GM19025 (cell line): ENCODE results near the gene SLC6A12.

Experiments used
- ATAC-seq: cut with Tn5 transposase; IDR thresholded peaks from one replicate; pipeline ENCODE4 v1.9.1; 2021; ENCODE audit warnings: mild to moderate bottlenecking, low read depth, moderate library complexity; ENCODE audit not compliant: unreplicated experiment

The SLC6A12 gene

GRCh38 chr12:168763-169525 lies 45.0 kb downstream of the SLC6A12 start:
- ATAC-seq, result no peak

GRCh38 chr12:167959-168600 lies 45.9 kb downstream of the SLC6A12 start:
- ATAC-seq, result no peak

DNA sequence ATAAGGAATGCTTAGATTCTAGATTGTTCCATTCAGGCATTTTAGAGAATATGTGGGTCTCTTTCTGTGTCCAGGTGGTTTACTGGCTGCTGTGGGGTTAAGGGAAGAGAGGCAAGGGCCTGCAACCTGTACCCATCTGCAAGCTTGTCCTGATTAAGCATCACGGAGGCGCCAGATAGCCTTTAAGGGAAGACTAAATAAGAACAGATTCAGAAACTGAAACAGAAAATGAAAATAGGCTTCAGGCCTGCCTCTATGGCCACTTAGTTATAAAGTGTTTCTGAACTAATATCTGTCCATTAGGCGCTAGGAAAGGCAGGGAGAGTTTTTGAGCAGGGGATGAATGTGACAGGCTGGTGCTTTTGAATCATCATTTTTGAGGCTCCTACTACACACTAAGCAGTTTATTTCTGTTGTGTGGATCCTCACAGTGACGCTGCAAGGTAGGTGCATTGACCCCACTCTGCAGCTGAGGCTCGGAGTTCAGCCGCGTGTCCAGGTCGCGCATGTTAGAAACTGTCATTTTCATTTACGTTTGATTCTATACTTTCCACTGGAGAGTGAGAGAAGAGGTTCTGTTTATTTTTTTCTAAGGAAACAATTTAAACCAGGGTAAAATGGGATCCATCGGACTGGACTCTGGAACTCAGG lies 47.4 kb downstream of the SLC6A12 start:
- ATAC-seq, result no peak

GRCh38 chr12:165862-166368 lies 48.0 kb downstream of the SLC6A12 start:
- ATAC-seq, result no peak

DNA sequence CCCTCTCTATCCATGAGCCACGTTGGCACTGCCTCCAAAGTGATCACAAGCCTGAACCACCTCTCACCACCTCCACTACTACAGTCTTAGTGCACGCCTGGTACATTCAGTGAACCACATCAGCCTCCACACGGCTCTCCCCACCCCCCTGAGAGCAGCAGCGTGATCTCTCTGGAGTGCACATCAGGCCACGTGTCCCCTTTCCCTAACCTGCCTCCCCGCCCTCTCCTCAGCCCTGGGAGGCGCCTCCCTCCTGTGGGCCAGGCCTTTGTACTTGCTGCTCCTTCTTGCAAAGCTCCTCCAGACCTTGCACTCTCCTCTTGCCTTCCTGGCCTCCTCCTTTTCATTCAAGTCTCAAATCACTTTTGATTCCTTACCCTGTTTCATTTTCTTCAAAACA lies 49.8 kb downstream of the SLC6A12 start:
- ATAC-seq, result no peak

DNA sequence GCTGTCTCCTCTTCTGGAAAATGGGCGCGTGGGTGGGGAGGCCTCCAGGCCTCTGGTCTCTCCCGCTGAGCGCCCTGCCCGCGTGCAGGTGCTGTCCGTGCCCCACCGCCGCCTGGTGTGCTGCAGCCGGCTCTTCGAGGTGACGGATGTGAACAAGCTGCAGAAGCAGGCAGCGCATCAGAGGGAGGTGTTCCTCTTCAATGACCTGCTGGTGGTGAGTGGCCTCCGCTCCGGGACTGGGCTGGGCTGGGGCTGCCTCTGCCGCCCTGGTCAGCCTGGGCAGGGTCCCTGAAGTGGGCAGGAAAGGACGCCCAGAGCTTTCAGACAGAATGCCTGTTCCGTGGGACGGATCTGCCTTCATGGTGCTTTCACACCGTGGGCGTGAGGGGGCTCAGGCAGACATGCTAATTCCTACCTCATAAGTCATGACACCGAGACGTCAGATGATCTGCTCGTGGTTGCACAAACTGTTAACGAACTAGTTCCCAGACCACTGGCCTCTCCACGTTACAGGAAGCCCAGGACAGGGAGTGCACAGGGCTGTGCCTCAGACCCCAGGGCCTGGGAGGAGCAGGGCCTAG lies 50.5 kb downstream of the SLC6A12 start:
- ATAC-seq, result no peak

GRCh38 chr12:162467-163307 lies 51.3 kb downstream of the SLC6A12 start:
- ATAC-seq, result no peak

DNA sequence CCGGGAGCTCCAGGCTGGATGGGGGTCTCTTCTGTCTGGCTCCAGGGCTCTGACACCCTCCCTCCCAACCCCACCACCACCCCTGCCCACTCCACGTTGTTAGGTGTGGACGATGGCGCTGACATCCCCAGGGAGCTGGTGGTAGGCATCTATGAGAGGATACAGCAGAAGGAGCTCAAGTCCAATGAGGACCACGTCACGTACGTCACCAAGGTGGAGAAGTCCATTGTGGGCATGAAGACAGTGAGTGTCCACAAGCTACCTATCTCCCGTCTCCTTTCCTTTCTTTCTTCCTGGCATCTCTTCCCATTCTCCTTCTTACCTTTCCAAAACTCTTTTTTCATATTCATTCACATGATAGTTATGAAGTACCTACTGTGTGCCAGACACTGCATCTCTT lies 52.1 kb downstream of the SLC6A12 start:
- no peak for ATAC-seq

- no peak for ATAC-seq
Observed at GRCh38 chr12:160858-161257, 53.1 kb downstream of the SLC6A12 start.

- ATAC-seq, result no peak
Observed at GRCh38 chr12:159156-159782, 54.7 kb downstream of the SLC6A12 start.

DNA sequence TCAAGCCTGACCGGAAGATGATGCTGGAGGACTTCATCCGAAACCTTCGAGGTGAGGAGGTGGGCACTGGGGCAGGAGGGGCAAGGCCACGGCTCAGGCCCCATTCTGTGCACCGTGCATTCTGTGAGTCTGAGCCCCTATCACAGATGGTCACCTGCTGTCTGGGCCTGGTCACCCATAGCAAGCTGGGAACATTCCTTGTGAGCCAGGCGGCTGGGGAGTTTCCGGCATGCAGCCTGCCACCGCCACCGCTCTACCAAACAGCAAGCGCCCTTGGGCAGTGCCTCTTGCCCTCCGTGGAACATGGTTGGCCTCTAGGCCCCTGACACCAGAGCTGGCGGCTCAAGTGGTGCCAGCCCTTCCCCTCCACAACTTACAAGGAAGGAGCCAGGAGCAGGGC lies 56.3 kb downstream of the SLC6A12 start:
- no peak for ATAC-seq

- no peak for ATAC-seq
Observed at GRCh38 chr12:156945-157344, 57.0 kb downstream of the SLC6A12 start.

- no peak for ATAC-seq
Observed at GRCh38 chr12:155646-156045, 58.3 kb downstream of the SLC6A12 start.

- ATAC-seq, result no peak
Observed at GRCh38 chr12:155006-155405, 59.0 kb downstream of the SLC6A12 start.

GRCh38 chr12:154058-154457 lies 59.9 kb downstream of the SLC6A12 start:
- no peak for ATAC-seq

DNA sequence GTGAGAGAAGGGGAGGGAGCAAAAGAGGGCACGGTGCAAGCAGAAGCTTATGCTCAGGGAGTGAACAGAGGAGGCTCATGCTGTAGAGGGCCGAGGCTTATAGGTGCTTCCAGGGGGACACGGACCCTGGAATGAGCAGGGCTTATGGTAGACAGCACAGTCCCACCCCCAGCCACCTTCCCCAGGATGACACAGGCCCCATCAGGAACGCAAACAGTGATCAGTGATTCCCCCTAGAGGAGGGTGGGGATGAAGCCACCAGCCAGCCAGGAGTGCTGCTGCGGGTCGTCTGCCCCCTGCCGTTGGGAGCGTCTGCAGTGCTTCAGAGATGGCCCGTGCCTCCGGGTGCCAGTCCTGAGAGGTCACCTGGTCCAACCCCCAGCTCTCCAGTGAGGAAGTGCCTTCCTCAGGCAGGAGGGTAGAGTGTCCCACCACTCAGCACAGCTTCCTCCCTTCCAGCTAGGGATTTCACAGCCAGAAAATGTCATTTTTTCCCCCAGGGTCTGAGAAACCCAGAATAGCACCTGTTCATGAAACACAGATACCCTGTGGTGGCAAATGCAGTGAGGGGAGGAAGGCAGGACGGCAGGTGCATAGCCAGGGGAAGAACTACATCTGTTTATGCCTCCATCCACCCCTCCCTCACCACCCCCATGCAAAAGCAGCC lies 60.7 kb downstream of the SLC6A12 start:
- ATAC-seq, result no peak

- ATAC-seq, result no peak
Observed at GRCh38 chr12:152440-152839, 61.5 kb downstream of the SLC6A12 start.

- no peak for ATAC-seq
Observed at GRCh38 chr12:151579-151978, 62.4 kb downstream of the SLC6A12 start.

DNA sequence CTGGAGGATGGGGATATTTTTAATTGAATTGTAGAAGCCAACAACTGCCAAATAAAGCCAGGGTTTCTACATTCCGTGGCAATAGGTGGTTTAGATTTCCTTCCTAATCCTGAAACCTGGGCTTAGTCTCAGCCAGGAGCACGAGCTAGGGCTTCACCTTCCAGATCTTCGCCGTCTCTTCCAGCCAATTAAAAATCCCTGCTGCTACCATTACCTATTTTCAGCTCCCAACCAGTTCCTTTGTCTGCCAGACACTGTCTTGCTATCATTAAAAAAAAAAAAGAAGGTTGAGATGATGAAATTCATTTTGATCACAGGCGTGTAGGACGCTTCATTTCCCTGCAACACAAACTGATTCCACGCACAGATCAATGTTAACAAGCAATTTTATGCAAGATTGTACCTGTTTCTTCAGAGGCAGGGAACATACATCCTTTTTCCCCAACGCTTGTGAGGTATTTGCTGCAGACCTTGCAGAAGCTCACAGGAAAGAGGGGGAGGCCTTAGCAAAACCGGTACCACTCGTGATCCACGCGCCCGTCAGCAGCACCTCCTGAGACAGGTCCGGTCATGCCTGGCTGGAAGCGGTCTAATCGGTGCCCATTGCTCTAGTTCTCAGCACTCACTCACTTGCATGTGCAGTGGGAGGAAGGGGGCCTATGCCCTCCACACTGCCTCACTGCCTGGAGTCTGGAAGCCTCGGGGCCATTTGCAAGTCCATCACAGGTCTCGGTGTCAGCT lies 65.1 kb downstream of the SLC6A12 start:
- no peak for ATAC-seq
